ENCODE results near the gene CTCFL.

Gene CTCFL

GRCh38 chr20:57559658-57560553 is 35.0 kb upstream of the CTCFL start:
- no peak for ATAC-seq

- ATAC-seq, result no peak
These were observed 34.3 kb upstream of the CTCFL start for GRCh38 chr20:57559289-57559634.

- ATAC-seq, result no peak
These were observed 33.8 kb upstream of the CTCFL start for GRCh38 chr20:57558614-57559288.

- ATAC-seq, result no peak
These were observed 33.1 kb upstream of the CTCFL start for GRCh38 chr20:57557926-57558613.

- no peak for ATAC-seq
These were observed 32.0 kb upstream of the CTCFL start for GRCh38 chr20:57556980-57557274.

- ATAC-seq, result no peak
These were observed 30.7 kb upstream of the CTCFL start for GRCh38 chr20:57555457-57556184.

- no peak for ATAC-seq
These were observed 28.6 kb upstream of the CTCFL start for GRCh38 chr20:57553376-57554018.

- ATAC-seq, result no peak
These were observed 27.5 kb upstream of the CTCFL start for GRCh38 chr20:57552471-57552870.

- no peak for ATAC-seq
These were observed 23.5 kb upstream of the CTCFL start for GRCh38 chr20:57548177-57549058.

- peak in 1 of 2 donors; percentile 24 for ATAC-seq
These were observed 22.2 kb upstream of the CTCFL start for GRCh38 chr20:57546956-57547649.

GRCh38 chr20:57545927-57546662 is 21.2 kb upstream of the CTCFL start:
- no peak for ATAC-seq

- ATAC-seq, result peak in 1 of 2 donors; percentile 36
These were observed 20.1 kb upstream of the CTCFL start for GRCh38 chr20:57544838-57545564.

GRCh38 chr20:57543754-57544153 is 18.8 kb upstream of the CTCFL start:
- no peak for ATAC-seq

GRCh38 chr20:57540890-57541580 is 16.1 kb upstream of the CTCFL start:
- no peak for ATAC-seq

- ATAC-seq, result no peak
These were observed 14.9 kb upstream of the CTCFL start for GRCh38 chr20:57539889-57540288.

GRCh38 chr20:57537822-57538221 is 12.9 kb upstream of the CTCFL start:
- no peak for ATAC-seq

GRCh38 chr20:57536771-57537724 is 12.1 kb upstream of the CTCFL start:
- no peak for ATAC-seq
